Astrocyte of the cerebellum (primary cell): ENCODE measurements around the gene GRAMD1B.

ENCODE experiments used
- DNase-seq: peaks from one replicate; pipeline ENCODE4 v3.0.0-alpha.2; 2011; ENCODE audit warnings: low read depth
- H3K4me3 ChIP-seq: 2 replicates; pipeline ENCODE4 v1.5.1; 2011; ENCODE audit warnings: mild to moderate bottlenecking, low read depth, low read length, moderate library complexity
- CTCF ChIP-seq: IDR thresholded peaks from 2 replicates; pipeline ENCODE4 v1.5.1; 2012; ENCODE audit warnings: low read length, low read depth, moderate library complexity, mild to moderate bottlenecking; ENCODE audit errors: missing control alignments
- in situ Hi-C: cut with HindIII; loops from 2 replicates; pipeline ENCODE4 v1.10.0; 2017; ENCODE audit warnings: low sequenced_read_pairs

GRAMD1B gene

GRCh38 chr11:123586568-123586967 is 156.5 kb downstream of the GRAMD1B start:
- DNase-seq, result no peak
- H3K4me3 ChIP-seq, result no peak overlapping the region
- TF ChIP-seq CTCF, result no peak
- in situ Hi-C loops, result no loop called here

- TF ChIP-seq CTCF, result no peak
- no peak for DNase-seq
- in situ Hi-C loops, result no loop called here
- no peak overlapping the region for H3K4me3 ChIP-seq
Observed at GRCh38 chr11:123587044-123587443, 157.0 kb downstream of the GRAMD1B start.

- in situ Hi-C loops, result no loop called here
- no peak for DNase-seq
- no peak for TF ChIP-seq CTCF
- no peak overlapping the region for H3K4me3 ChIP-seq
Observed at GRCh38 chr11:123587559-123587958, 157.5 kb downstream of the GRAMD1B start.

- in situ Hi-C loops, result no loop called here
- no peak for DNase-seq
- TF ChIP-seq CTCF, result no peak
- H3K4me3 ChIP-seq, result no peak overlapping the region
Observed at GRCh38 chr11:123588117-123588863, 158.2 kb downstream of the GRAMD1B start.

GRCh38 chr11:123588864-123589262 is 158.8 kb downstream of the GRAMD1B start:
- DNase-seq, result no peak
- TF ChIP-seq CTCF, result no peak
- H3K4me3 ChIP-seq, result no peak overlapping the region
- in situ Hi-C loops, result no loop called here

GRCh38 chr11:123590296-123590912 is 160.3 kb downstream of the GRAMD1B start:
- no peak overlapping the region for H3K4me3 ChIP-seq
- no peak for DNase-seq
- no peak for TF ChIP-seq CTCF
- in situ Hi-C loops, result no loop called here
